H1 (cell line): Measurements from ENCODE around the gene ADCY2. TPM values are rescaled to one million over a fixed set of nuclear protein-coding genes. Genes with fewer than 3 reads are reported as not detected.
A peak's percentile ranks its signal among the peaks of the same experiment; 100 is the strongest.

ENCODE experiments used
- CTCF ChIA-PET: fragments of 300-600 bp; sonication (Branson Sonifier 250); formaldehyde crosslinking; loops from one replicate; lab custom pipeline; 2021; ENCODE audit not compliant: partially characterized antibody; lab: Charles Lee
- POLR2A ChIA-PET: fragments of 300-600 bp; sonication (Branson Sonifier 250); formaldehyde crosslinking; loops from one replicate; lab custom pipeline; 2021; ENCODE audit warnings: inconsistent platforms; ENCODE audit not compliant: partially characterized antibody; lab: Charles Lee
- DNase-seq, 2 experiments: peaks; one replicate each; pipeline versions ENCODE4 v3.0.0 to v3.0.0-alpha.2; 2010 to 2022; ENCODE audit warnings: low spot score in 2 of 2, low read depth in 1 of 2, mixed read lengths in 1 of 2
- FAIRE-seq: peaks from 2 replicates; lab custom pipeline; 2011; peaks lifted over from hg19 to GRCh38; lab: Jason Lieb, UNC
- H2AFZ ChIP-seq: 2 replicates; pipeline ENCODE4 v1.8.1; 2012; ENCODE audit warnings: low read length, inconsistent platforms
- H2AK5ac ChIP-seq: 2 replicates; pipeline ENCODE4 v1.6.1; 2013; ENCODE audit warnings: low read depth, low read length
- H2BK120ac ChIP-seq: replicated peaks from 2 replicates; pipeline ENCODE3; 2013; ENCODE audit warnings: low read depth, low read length, inconsistent platforms
- H2BK12ac ChIP-seq: 2 replicates; pipeline ENCODE4 v1.6.1; 2013; ENCODE audit warnings: low read depth, low read length
- H2BK15ac ChIP-seq: 2 replicates; pipeline ENCODE4 v1.6.1; 2013; ENCODE audit warnings: low read length
- H2BK20ac ChIP-seq: 2 replicates; pipeline ENCODE4 v1.6.1; 2013; ENCODE audit warnings: low read length
- H2BK5ac ChIP-seq: 2 replicates; pipeline ENCODE4 v1.6.1; 2013; ENCODE audit warnings: low read depth, low read length
- H3K14ac ChIP-seq: 2 replicates; pipeline ENCODE4 v1.6.1; 2013; ENCODE audit warnings: inconsistent platforms; ENCODE audit not compliant: insufficient read length
- H3K18ac ChIP-seq: 2 replicates; pipeline ENCODE4 v1.6.1; 2013; ENCODE audit warnings: low read length; ENCODE audit errors: extremely low read depth
- H3K23ac ChIP-seq: 2 replicates; pipeline ENCODE4 v1.6.1; 2013; ENCODE audit warnings: inconsistent platforms; ENCODE audit not compliant: insufficient read length
- H3K23me2 ChIP-seq: 2 replicates; pipeline ENCODE4 v1.6.1; 2013; ENCODE audit warnings: low read depth, low read length
- H3K27ac ChIP-seq: 2 replicates; pipeline ENCODE4 v1.6.1; 2011; ENCODE audit warnings: low read depth, low read length, inconsistent platforms
- H3K27me3 ChIP-seq, 4 experiments: replicated peaks in 1 of 4; 1 replicate in 1 of 4; 2 replicates in 3 of 4; pipeline versions ENCODE4 v1.6.1 to v1.8.1; 2011 to 2013; ENCODE audit warnings: low read length in 3 of 4, mild to moderate bottlenecking in 3 of 4, inconsistent platforms in 2 of 4, mixed read lengths in 2 of 4, moderate library complexity in 1 of 4; ENCODE audit not compliant: control insufficient read depth in 3 of 4, insufficient read depth in 3 of 4; ENCODE audit errors: extremely low read depth in 1 of 4
- H3K36me3 ChIP-seq, 4 experiments: 2 replicates each; pipeline versions ENCODE4 v1.6.1 to v1.8.1; 2011 to 2013; ENCODE audit warnings: mild to moderate bottlenecking in 4 of 4, low read length in 3 of 4, moderate library complexity in 2 of 4, control low read depth in 1 of 4, inconsistent platforms in 1 of 4; ENCODE audit not compliant: insufficient read depth in 4 of 4, control insufficient read depth in 2 of 4
- H3K4ac ChIP-seq: replicated peaks from 2 replicates; pipeline ENCODE3; 2013; ENCODE audit warnings: low read length, low read depth, mixed read lengths, inconsistent platforms; ENCODE audit not compliant: insufficient read length
- H3K4me1 ChIP-seq, 4 experiments: replicated peaks in 1 of 4; 1 replicate in 1 of 4; 2 replicates in 3 of 4; pipeline versions ENCODE4 v1.6.1 to v1.8.1; 2011 to 2013; ENCODE audit warnings: low read length in 3 of 4, inconsistent platforms in 2 of 4, mixed read lengths in 1 of 4; ENCODE audit not compliant: insufficient read depth in 4 of 4, control insufficient read depth in 3 of 4
- H3K4me2 ChIP-seq, 2 experiments: 2 replicates each; pipeline versions ENCODE4 v1.6.1 to v1.8.1; 2011 to 2013; ENCODE audit warnings: low read depth in 2 of 2, low read length in 2 of 2, control low read depth in 1 of 2, inconsistent platforms in 1 of 2, mild to moderate bottlenecking in 1 of 2; ENCODE audit not compliant: insufficient read depth in 1 of 2
- H3K4me3 ChIP-seq, 4 experiments: fragments of 200-600, 300-600 bp in 1 of 4; sonication (generic), shearing (Covaris generic), sonication (Bioruptor Twin) in 1 of 4; 2 replicates each; pipeline versions ENCODE4 v1.5.1 to v1.8.1; 2011 to 2016; ENCODE audit warnings: low read length in 4 of 4, low read depth in 3 of 4, control low read depth in 2 of 4, inconsistent platforms in 2 of 4, mild to moderate bottlenecking in 2 of 4, mixed read lengths in 1 of 4, moderate library complexity in 1 of 4; ENCODE audit not compliant: insufficient read depth in 2 of 4; ENCODE audit errors: extremely low read depth in 1 of 4
- H3K56ac ChIP-seq: replicated peaks from 2 replicates; pipeline ENCODE3; 2013; ENCODE audit warnings: low read depth, mild to moderate bottlenecking, mixed read lengths, low read length, inconsistent platforms; ENCODE audit not compliant: insufficient read length
- H3K79me1 ChIP-seq: 2 replicates; pipeline ENCODE4 v1.6.1; 2013; ENCODE audit warnings: low read depth, low read length, control low read depth
- H3K79me2 ChIP-seq, 2 experiments: 2 replicates each; pipeline versions ENCODE4 v1.6.1 to v1.8.1; 2012 to 2013; ENCODE audit warnings: low read length in 2 of 2, mild to moderate bottlenecking in 2 of 2, inconsistent platforms in 1 of 2; ENCODE audit not compliant: insufficient read depth in 2 of 2, control insufficient read depth in 1 of 2
- H3K9ac ChIP-seq, 4 experiments: replicated peaks in 1 of 4; 1 replicate in 1 of 4; 2 replicates in 3 of 4; pipeline versions ENCODE4 v1.6.1 to v1.8.1; 2011 to 2013; ENCODE audit warnings: low read depth in 3 of 4, low read length in 3 of 4, control low read depth in 2 of 4, mild to moderate bottlenecking in 2 of 4, moderate library complexity in 2 of 4, inconsistent platforms in 1 of 4; ENCODE audit errors: extremely low read depth in 1 of 4
- H3K9me3 ChIP-seq, 2 experiments: 2 replicates each; pipeline versions ENCODE4 v1.6.1 to v1.8.1; 2012 to 2013; ENCODE audit warnings: mild to moderate bottlenecking in 2 of 2, moderate library complexity in 2 of 2, control low read depth in 1 of 2, inconsistent platforms in 1 of 2, low read depth in 1 of 2, low read length in 1 of 2, mixed read lengths in 1 of 2; ENCODE audit not compliant: insufficient read depth in 2 of 2
- H4K20me1 ChIP-seq, 2 experiments: replicated peaks in 1 of 2; 2 replicates each; pipeline versions ENCODE3 to v1.8.1; 2011 to 2013; ENCODE audit warnings: inconsistent platforms in 2 of 2, low read length in 2 of 2, mild to moderate bottlenecking in 1 of 2; ENCODE audit not compliant: insufficient read depth in 2 of 2, control insufficient read depth in 1 of 2
- H4K5ac ChIP-seq: 2 replicates; pipeline ENCODE4 v1.6.1; 2013; ENCODE audit warnings: low read length, low read depth, mixed read lengths, inconsistent platforms; ENCODE audit not compliant: insufficient read length
- H4K8ac ChIP-seq: 2 replicates; pipeline ENCODE4 v1.8.0; 2013; ENCODE audit warnings: mild to moderate bottlenecking, moderate library complexity, low read length, inconsistent platforms; ENCODE audit not compliant: insufficient read depth; ENCODE audit errors: extremely low read depth
- H4K91ac ChIP-seq: replicated peaks from 2 replicates; pipeline ENCODE3; 2013; ENCODE audit warnings: low read length, mixed read lengths, inconsistent platforms; ENCODE audit not compliant: insufficient read length
- BACH1 ChIP-seq: IDR thresholded peaks from 2 replicates; pipeline ENCODE4 v1.6.1; 2012; ENCODE audit warnings: low read length, improper control_type of control experiment
- BRCA1 ChIP-seq: IDR thresholded peaks from 2 replicates; pipeline ENCODE4 v1.6.1; 2012; ENCODE audit warnings: low read depth, low read length, improper control_type of control experiment
- EGR1 ChIP-seq: IDR thresholded peaks from 2 replicates; pipeline ENCODE4 v1.6.1; 2011; ENCODE audit warnings: low read depth, low read length, borderline replicate concordance
- KDM5A ChIP-seq: fragments of 200-600 bp; IDR thresholded peaks from 2 replicates; pipeline ENCODE4 v1.7.1; 2012; ENCODE audit warnings: mild to moderate bottlenecking, low read length, inconsistent platforms, mixed read lengths
- SIRT6 ChIP-seq: IDR thresholded peaks from one replicate; pipeline ENCODE4 v1.7.1; 2012; ENCODE audit warnings: low read length, inconsistent platforms
- SRF ChIP-seq: IDR thresholded peaks from 2 replicates; pipeline ENCODE4 v1.6.1; 2011; ENCODE audit warnings: mild to moderate bottlenecking, low read depth, low read length, moderate library complexity
- TAF1 ChIP-seq: IDR thresholded peaks from 2 replicates; pipeline ENCODE4 v1.6.1; 2011; ENCODE audit warnings: mild to moderate bottlenecking, low read depth, low read length
- TBP ChIP-seq: IDR thresholded peaks from 2 replicates; pipeline ENCODE4 v1.6.1; 2011; ENCODE audit warnings: low read depth, low read length, improper control_type of control experiment
- YY1 ChIP-seq: IDR thresholded peaks from 2 replicates; pipeline ENCODE4 v1.6.1; 2011; ENCODE audit warnings: low read depth, mild to moderate bottlenecking, low read length
- WGBS, 2 experiments: shearing (Covaris generic) in 1 of 2; methylation state at CpG; one replicate each; pipeline versions ENCODE4 v1.1.6 to v1.1.7; 2013 to 2015; ENCODE audit warnings: low lambda C conversion rate in 2 of 2, mixed read lengths in 2 of 2, inconsistent platforms in 1 of 2, low coverage in 1 of 2, missing lambda C conversion rate in 1 of 2; ENCODE audit not compliant: insufficient replicate concordance in 2 of 2, insufficient coverage in 1 of 2, insufficient read length in 1 of 2; ENCODE audit errors: extremely low coverage in 1 of 2, missing lambda C conversion rate in 1 of 2; 5-methylcytosine and 5-hydroxymethylcytosine counted together
- polyA plus RNA-seq, 7 experiments: library from polyadenylated mRNA; depleted of rRNA in 3 of 7; stranded (reverse) in 5 of 7; unstranded in 2 of 7; fragments of >200 nt in 5 of 7; fragments of 200-250 nt in 2 of 7; gene quantifications; 1 replicate in 5 of 7; 2 replicates in 1 of 7; 4 replicates in 1 of 7; pipeline versions ENCODE4 v1.2.1 to v1.2.3, GENCODE V29; 2011 to 2013; ENCODE audit warnings: missing spikeins in 2 of 7, mixed read lengths in 2 of 7
- total RNA-seq: library from RNA; stranded (reverse); fragmentation: NEBNext Ultra II Directional; extraction: Animal tissue kit (Norgen Biotek cat#: 25700); gene quantifications from 2 replicates; pipeline ENCODE4 v1.2.1, GENCODE V29; 2021
- TF ChIP-seq, protein P1 (sequence below): IDR thresholded peaks from 2 replicates; pipeline ENCODE4 v1.6.1; 2012; ENCODE audit warnings: inconsistent platforms

Gene ADCY2
- total and polyA plus RNA-seq, 2 of the 8 experiments (the other 6 are each of a cell fraction or from before 2014, with no cell fraction given) = 35.8 to 122 TPM

DNA sequence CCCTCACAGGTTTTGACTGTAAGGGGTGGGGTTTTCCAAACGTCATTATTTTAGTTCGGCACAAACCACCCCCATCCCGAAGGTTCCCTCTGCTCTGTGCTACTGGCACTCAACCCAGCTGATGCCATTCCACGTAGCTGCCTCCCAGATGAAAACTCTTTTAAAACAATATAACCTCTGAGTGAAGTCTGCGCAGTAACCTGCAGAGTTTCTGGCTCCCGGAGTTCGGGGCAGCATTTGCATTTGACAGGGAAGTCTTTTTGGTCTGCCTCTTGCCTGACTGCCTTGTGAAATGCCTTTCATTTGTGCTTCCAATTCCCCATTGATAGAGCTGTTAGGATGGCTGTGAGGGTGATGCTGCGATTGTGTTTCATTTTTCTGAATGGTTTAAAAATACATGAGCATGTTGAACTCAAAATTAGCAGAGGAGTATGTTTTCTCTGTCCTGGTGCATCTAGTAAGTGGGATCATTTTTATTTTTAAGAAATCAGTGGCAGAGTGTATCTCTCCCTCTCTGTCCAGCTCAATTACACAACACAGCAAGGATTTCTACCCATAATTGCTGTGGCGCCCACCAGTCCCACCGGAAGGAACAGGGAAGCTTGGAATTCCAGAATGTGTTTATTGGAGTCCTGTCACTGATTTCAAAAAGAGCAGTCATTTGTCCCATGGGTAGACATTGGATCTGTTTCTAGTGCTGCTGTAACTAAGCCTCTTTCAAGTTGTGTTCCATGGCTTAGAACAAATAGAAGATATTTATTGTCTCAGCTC lies 24.8 kb downstream of the ADCY2 start:
- Histone ChIP-seq H3K4ac (peak overlapping the region; percentile 8), H2BK120ac (peak overlapping the region; percentile 73), H3K27me3 (no peaks in the 10 kb centered on the region), H3K79me1 (peaks cover 3% of the 10 kb centered on the region), H2BK15ac (no peak overlapping the region; the same call in 1 of the 2 replicates), H2BK5ac (peak overlapping the region; percentile 93), H4K8ac (no peak overlapping the region), H3K56ac (no peak overlapping the region), H3K14ac (no peak overlapping the region), H3K23ac (no peak overlapping the region), H2AK5ac (no peak overlapping the region), H3K27ac (0 out of 2 replicates have a peak overlapping the region, but pooled peaks have one; percentile 4), H3K9me3 (no peaks in the 10 kb centered on the region), H3K79me2 (peaks cover 4 to 63% of the 10 kb centered on the region in 2 experiments; a peak in 3 of 4 replicates), H3K36me3 (peaks cover 0 to 11% (median 5%) of the 10 kb centered on the region in 4 experiments; a peak in 4 of 8 replicates), H3K4me3 (peak overlapping the region in 3 of 4 experiments; percentile 22 to 43 (median 37); a peak in 4 of 8 replicates), H3K4me1 (peaks cover 23 to 54% (median 40%) of the 10 kb centered on the region in 4 experiments), H2BK20ac (peak overlapping the region; percentile 17; the same call in 1 of the 2 replicates), H3K18ac (peak overlapping the region; percentile 88), H4K20me1 (no peaks in the 10 kb centered on the region), H3K4me2 (peak overlapping the region; percentile 54 to 72), H2BK12ac (peak overlapping the region; percentile 23; the same call in 1 of the 2 replicates), H3K23me2 (no peaks in the 10 kb centered on the region), H4K5ac (peak overlapping the region; percentile 70), H2AFZ (no peak overlapping the region), H4K91ac (no peak overlapping the region), H3K9ac (peak overlapping the region in 1 of 4 experiments; percentile 42; a peak in 2 of 7 replicates)
- ChIA-PET POLR2A (interaction anchor here (0.8 to 2.8 kb wide), 8 partner anchors 8 to 24 kb away, joined by 3 to 13 read pairs (median 6); partner anchors contain the start of gene ADCY2), CTCF (interaction anchor here (0.9 to 3.1 kb wide), 9 partner anchors 8 to 96 kb away, joined by 3 to 13 read pairs (median 3); no protein-coding TSS in a partner anchor)
- 12% methylated on average over 10 of the region's 10 CpGs; no CpG with 5 or more reads in 1 of the 2 experiments for WGBS, 2 experiments
- no peak for DNase-seq
- FAIRE-seq = peak; percentile 99
- no peak for TF ChIP-seq SIRT6
- TF ChIP-seq YY1 = peak; percentile 9; the same call in 1 of the 2 replicates
- 0 out of 2 replicates have a peak, but pooled peaks have one; percentile 27 for TF ChIP-seq TAF1
- no peak for TF ChIP-seq TBP
- TF ChIP-seq BRCA1 = no peak
- TF ChIP-seq EGR1 = no peak
- TF ChIP-seq, protein P1, sequence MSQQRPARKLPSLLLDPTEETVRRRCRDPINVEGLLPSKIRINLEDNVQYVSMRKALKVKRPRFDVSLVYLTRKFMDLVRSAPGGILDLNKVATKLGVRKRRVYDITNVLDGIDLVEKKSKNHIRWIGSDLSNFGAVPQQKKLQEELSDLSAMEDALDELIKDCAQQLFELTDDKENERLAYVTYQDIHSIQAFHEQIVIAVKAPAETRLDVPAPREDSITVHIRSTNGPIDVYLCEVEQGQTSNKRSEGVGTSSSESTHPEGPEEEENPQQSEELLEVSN = no peak
- no peak for TF ChIP-seq SRF
- no peak for TF ChIP-seq BACH1
- no peak for TF ChIP-seq KDM5A
